Pons (tissue), 1 donor: ENCODE data around the gene SMG7.

Experiments used
- DNase-seq: peaks from one replicate; pipeline ENCODE4 v3.0.0-alpha.2; 2016; ENCODE audit warnings: low spot score

SMG7 gene

DNA sequence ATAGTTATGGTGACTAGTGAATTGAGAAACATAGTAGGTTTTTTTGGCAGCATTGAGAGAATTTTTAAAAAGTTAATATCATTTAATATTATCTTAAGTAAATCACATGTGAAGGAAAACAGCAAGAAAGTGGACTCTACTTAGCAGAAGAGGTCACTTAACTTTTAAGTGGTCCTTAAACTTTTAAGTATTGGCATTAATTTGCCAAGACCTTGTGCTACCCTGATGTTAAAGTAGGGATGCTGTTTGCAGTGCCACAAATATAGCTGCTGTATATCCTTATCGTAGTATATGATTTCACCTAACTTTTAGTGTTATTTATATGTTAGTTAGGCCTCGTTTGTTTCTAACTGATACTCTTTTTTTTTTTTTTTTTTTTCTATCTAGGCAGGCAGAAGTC is 40.2 kb downstream of the SMG7 start:
- no peak for DNase-seq

DNA sequence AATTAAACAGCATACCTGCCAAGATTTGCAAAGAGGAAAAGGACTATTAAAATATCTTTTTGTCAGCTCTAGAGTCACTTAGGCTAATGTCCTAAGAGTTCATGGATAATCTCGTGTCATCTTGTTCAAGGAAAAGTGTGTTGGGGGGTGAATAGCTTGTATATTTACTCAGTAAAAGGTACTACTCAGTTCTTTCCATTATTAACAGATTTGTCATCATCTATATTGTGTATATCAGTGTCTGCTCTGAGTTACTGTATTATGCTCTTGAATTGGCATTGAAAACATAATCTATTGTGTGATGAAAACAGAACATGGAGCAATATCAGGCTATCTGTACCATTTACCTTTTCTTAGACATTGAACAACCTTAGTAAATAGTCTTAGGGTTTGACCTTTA is 41.9 kb downstream of the SMG7 start:
- DNase-seq = no peak

DNA sequence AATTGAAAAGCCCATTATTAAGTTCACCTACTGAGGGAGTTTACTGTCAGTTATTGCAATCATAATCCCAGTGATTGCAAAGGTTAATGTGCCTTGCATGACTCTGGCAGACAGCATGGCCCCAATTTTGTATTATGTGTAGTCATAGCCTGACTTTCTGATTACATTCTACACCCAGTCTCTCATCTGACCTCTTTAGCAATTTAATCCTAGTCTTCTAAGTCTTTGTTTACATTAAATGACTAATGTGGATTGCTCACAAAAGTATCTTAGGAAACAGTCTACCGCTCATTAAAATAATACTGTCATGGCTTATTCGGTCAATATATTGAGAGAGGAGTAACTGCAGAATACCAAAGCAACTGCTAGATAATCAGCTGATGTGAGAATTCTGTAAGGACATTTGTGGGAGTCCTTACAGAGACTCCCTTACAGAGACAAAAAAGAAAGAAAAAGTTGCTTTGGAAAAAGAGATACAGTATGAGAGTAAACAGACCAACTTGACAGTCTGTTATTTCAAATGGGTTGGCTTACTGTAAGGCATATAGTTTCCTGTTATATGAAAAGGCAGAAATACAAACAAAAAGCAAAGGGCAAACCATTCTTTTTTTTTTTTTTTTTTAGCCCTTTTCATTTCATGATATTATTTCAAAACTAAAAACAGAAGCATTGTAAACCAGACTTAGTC is 42.8 kb downstream of the SMG7 start:
- no peak for DNase-seq

DNA sequence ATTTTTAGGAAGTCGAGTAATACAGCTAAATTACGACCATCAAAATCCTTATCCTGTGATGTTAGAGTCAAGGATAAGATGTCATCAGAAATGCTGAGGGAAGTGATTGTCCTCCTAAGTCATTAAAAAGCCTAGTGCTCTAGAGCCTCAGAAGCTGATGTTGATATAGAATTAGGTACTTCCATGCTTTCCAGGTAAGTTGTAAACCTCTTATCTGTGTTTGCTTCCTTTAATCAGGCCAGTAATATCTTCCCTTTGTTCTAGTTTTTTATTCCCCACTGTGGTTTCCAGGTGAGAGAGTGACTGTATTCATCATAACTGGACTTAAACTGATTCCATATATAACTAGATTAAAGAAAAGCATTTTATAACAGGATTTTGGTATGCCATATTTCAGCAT is 44.4 kb downstream of the SMG7 start:
- DNase-seq = no peak

DNA sequence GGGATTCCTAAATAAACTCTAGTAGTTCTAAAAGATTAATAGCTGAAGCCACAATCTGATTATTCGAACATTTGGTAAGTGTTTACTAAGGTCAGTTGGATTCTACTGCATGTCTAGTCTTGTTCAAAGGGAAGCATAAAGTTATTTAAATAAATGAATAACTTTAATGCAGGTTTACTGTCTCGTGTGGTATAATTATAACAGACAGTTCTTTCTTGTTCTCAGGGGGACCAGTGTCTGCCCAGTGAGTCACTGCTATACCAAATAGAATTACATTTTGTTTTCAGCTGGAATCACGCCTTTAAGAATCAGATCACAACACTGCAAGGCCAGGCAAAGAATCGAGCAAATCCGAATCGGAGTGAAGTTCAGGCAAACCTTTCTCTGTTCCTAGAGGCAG is 45.1 kb downstream of the SMG7 start:
- DNase-seq = peak; percentile 41

DNA sequence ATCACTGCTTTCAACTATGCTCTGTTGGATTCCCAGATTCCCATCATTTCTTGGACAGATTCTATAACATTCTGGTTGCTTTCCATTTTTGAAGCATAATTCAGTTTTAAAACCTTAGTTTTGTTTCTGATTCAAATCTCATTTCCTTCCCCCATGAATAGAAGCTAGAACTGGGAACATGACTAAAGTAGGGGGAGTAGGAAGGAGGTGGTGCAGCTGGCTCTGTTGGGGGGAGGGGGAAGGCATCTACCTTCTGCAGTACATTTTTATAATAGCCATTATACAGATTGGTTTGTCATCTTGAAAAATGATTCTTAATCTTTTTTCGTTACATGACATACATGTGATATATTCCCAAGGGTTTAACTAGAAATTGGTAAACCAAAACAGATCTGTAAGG is 48.1 kb downstream of the SMG7 start:
- DNase-seq = no peak

DNA sequence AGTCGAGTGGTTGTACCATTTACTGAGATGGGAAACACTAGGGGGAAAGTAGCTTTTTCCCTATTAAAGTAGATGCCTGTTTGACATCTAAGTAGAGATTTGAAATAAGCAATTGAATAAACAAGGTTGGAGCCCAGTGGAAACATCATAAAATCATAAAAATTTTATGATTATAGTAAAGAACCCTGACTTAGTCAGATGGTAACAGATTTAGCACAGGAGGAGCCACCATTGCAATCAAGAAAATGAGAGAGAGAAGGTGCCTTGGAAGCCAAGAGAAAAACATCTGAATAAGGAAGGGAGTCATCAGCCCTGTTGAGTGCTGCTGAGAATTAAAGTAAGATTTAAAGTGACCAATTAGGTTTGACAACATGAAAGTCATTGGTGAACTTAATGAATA is 49.8 kb downstream of the SMG7 start:
- no peak for DNase-seq

DNA sequence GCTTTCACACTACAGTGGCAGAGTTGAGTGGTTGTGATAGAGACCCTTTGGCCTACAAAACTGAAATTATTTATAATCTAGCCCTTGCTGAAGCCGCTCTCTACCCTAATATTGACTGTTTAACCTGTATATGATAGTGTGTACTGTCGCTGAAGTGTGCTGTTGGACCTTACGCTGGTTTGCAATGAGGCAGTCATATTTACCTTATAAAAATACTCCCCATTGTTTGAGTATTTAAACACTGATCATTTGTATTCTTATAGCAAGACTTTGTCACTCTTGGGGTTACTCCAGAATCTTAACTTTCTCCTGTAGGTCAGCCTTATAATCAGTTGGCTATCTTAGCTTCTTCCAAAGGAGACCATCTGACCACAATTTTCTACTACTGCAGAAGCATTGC is 56.3 kb downstream of the SMG7 start:
- DNase-seq = no peak

DNA sequence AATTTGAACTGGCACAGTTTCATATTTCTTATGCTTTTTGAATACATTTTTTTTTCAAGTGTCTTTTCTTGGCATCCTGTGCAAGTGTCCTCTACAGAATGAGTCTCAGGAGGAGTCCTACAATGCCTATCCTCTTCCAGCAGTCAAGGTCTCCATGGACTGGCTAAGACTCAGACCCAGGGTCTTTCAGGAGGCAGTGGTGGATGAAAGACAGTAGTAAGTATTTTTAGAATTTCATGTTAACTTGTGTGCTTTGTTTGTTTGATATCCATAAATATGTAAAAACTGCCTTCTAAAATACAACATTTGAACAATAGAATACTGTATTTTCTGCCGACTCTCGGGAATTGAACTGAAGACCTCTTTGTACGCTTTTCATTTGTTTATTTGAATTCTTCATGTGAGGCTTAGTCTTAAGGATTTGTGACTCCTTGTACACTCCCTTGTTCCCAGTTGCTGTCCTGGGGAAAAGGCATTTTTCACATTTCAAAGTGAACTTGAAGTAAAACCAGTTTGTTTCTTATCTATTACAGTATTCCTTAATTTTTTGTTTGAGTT is 61.4 kb downstream of the SMG7 start:
- DNase-seq = peak; percentile 16

DNA sequence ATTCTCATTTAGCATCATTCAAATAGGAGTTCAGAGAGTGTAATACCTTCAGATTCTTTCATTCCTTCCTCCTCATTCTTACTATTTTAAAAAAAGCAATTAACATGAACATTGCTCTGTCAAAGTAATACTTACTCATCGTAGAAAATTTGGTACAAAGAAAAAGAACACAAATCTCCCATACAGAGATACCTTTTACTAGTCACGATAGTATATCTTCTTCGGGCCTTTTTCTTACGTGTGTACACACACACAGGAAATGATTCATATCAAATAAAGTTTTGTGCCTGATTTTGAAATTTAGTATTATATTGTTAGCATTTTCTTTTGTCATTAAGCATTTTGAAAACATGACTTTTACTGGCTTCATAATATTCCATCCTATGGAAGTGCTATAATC is 65.1 kb downstream of the SMG7 start:
- DNase-seq = no peak

DNA sequence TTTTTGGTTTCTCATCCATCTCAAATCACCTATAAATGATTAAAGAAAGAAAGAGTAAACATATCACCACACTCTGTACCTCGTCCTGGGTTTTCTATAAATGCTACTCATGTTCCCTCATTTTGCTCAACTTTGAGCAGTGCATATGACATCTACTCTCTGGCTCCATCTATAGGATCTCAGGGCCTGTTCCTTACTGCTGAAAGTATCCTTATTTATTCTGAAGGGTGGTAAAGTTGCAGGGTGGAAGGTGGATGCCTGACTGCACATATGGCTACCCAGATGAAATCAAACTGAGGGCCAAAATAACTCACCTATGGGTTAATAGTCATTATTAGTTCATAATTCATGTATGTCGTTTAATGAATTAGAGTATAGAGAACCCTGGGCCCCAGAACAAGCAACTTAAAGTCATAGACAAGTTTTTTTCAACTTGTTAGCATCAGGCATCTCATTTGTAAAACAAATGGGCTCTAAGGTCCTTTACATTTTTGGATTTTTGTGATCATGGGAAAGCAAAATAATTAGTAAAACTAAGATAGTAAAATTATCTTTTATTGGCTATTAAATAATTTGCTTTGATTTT is 71.4 kb downstream of the SMG7 start:
- peak; percentile 78 for DNase-seq

DNA sequence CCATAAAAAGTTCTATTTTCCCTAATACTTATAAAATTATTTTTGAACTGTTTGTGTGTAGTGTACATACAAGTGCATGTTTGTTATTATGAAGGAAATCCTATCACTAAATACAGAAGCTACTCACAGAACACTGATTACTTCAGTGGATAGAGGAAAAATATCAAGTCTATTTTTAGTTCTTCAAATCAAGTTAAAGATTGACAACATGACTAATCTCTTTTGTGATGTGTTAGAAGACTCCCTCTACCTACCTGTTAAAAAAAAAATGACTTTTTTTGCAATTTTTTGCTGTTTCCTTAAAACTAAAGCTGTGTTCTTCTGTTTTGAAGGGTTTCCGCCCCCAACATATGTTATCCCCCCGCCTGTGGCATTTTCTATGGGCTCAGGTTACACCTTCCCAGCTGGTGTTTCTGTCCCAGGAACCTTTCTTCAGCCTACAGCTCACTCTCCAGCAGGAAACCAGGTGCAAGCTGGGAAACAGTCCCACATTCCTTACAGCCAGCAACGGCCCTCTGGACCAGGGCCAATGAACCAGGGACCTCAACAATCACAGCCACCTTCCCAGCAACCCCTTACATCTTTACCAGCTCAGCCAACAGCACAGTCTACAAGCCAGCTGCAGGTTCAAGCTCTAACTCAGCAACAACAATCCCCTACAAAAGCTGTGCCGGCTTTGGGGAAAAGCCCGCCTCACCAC is 72.4 kb downstream of the SMG7 start:
- DNase-seq = no peak

DNA sequence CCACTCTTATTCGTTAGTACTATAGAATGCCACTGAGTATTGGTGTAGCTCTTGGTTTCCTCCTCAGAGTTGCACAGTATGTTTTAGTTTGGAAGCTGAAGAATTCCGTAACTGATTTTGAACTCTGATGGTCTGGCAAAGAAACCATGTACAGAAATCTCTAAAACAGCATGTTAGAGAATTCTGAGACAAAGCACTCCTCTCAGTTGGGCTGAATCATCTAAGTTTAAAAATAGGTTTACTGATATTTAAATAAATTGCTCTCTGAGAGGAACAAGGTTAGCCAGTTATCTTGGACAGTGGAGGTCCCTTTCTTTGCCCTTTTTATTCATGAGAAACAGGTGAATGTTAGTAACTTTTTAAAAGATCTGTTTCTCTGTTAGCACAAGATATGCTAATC is 74.1 kb downstream of the SMG7 start:
- DNase-seq = no peak

DNA sequence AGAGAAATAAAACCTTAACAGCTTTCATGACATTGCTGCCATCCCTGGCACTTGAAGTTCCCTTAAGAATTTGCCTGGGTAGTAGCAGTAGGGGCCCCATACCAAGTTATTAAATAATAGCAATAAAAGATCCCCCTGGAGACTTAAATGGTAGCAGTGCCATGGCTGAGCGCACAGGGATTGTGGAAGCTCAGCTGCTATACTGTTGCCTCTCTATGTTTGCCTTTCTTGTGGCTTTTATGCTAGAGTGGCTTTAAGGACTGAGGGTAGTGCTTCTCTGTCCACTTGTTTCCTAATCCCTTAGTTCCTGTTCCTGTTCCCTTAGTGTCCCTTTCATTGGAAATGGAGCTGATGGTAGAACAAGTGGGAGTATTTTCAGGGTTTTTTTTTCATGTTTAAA is 75.8 kb downstream of the SMG7 start:
- no peak for DNase-seq

DNA sequence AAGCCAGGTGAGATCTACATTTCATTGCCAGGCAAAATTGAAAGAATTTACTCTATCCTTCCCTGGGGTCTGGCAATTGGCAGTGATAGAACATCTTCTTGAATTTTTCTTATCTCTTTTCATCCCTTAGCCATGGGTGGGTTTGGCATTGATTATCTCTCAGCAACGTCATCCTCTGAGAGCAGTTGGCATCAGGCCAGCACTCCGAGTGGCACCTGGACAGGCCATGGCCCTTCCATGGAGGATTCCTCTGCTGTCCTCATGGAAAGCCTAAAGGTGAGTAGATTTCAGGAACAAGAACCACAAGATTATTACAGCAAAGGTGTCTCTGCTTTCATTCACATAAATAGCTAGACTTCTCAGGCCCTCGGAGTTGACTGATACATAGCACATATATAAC is 78.6 kb downstream of the SMG7 start:
- DNase-seq = no peak

DNA sequence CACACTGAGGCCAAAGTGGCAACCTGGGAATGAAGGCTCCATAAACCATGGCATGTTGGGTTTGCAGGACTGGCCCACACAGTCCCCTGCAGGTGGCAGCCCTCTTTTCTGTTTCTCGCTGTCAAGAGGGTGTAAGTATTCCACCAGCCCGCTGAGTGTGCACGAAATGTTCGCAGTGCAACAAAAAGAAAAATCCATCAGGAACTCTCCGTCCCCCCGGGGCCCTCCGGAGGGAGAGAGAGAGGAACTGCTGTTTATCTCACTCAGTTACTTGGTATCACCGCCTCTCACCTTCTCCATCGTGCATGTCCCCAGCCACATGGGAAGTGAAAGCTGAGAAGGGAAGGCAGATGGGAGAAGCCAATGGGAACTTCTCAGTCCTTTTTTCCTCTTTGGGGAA is 79.6 kb downstream of the SMG7 start:
- DNase-seq = no peak

DNA sequence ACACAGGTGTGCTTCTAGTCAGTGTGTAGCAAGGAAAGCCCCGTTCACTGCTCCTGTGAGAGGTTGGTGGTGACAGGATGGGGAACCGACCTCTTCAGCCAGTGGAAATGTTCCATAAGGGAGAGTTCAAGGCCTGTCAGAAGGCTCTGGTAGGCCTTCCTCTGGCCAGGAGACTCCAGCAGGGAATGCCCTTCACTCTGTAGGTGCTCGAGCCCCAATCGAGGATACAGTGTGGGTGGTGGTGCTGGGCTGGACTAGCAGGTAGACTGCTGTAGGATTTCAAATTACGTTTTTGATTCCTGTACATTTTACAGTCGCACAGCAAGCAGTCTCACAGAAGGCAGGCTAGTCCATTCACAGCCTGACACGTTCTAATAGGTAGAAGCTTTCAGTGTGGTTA is 80.1 kb downstream of the SMG7 start:
- DNase-seq = no peak

DNA sequence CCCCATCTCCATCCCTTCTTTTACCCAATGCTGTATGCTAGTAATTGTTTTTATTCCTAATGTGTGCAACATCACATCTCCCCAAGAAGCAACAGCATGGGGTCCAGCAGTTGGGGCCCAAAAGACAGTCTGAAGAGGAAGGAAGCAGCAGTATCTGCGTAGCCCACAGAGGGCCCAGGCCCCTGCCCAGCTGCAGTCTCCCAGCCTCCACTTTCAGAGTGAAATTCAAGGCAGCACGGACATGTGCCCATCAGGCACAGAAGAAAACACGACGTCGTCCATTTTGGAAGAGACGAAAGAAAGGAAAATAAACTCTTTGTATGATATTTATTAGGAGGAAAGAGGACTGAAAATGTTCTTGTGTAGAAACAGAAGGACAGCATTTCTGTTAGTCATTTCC is 80.6 kb downstream of the SMG7 start:
- DNase-seq = no peak

DNA sequence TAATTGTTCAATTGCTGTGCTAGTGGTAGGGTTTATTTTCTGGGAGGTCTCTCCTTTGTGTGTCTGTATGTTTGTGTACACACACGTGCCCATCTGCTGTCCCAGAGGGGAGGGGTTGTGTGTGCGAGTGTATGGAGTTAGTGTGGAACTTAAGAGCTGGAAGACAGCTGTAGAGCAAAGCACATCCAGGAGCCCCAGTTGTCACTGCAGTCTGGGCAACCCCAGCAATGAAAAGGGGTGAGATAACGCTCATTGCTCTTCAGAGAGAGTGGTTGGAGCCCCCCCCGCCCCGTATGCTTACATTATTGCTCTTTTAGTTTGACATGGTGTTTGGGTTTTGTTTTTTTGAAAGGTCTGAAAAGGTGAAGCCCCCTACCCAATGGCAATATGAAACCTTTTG is 81.0 kb downstream of the SMG7 start:
- DNase-seq = no peak

DNA sequence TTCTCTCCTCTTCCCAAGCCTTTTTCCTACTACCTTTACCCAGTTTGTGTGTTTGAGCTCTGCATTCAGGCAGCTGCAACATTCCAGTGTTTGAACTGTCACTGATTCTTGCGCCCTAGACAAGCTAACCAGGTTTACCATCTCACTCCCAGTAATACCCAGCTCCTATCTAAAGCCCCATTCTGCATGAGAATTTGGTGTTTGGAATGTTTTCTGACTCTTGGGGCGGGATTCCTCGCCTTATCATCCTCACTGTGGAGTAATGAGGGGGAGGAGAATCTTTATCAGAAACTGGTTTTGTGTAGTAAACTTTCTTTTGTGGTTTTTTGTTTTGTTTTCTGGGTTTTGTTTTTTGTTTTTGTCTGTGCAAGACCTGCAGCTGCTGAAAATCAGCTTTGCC is 81.5 kb downstream of the SMG7 start:
- no peak for DNase-seq

DNA sequence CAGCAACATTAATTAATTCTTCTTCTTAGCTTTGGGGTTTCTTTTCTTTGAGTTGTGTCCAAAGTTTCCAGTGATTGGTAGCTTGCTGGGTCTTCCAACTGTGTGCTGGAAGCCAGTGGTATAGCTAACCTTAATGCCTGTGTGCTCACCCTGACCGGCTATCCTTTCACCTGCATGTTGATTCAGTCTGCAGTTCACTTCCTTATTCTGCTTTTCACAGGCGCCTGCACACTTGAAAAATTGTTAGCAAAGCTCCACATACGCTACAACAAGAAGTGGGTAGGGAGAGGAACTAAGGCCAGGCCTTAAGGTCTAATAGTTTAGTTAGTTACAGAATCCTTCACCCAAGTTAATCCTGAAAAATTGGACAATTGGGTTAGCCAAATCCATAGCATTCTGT is 82.3 kb downstream of the SMG7 start:
- DNase-seq = no peak

DNA sequence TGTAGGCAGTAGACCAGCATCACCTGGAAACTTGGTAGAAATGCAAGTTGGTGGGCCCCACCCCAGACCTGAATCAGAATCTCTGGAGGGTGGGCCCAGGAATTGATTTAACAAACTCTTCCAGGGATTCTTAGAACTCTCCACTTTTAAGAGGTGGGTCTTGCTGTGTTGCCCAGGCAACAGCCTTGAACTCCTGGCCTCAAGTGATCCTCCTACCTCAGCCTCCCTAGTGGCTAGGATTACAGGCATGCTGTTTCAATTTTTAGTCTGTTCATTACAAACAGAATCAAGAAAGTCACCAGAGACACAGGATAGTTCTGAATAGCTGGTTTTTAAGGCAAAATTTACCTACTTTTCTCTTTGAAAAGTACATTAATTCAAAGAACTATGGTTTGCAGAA is 86.8 kb downstream of the SMG7 start:
- no peak for DNase-seq

DNA sequence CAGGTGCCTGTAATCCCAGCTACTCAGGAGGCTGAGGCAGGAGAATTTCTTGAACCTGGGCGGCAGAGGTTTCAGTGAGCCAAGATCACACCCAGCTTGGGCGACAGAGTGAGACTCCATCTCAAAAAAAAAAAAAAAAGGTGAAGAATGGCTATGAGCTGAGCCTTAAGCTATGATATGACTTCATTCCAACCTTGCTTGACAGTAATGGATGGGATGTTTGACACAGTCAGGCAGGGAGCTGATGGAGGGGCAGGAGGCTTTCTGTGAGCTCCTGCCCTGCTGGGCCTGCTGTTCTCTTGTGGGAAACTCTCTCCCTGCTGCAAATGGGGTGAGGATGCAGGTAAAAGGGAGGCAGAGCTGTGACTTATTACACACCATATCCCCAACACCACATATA is 90.4 kb downstream of the SMG7 start:
- no peak for DNase-seq

DNA sequence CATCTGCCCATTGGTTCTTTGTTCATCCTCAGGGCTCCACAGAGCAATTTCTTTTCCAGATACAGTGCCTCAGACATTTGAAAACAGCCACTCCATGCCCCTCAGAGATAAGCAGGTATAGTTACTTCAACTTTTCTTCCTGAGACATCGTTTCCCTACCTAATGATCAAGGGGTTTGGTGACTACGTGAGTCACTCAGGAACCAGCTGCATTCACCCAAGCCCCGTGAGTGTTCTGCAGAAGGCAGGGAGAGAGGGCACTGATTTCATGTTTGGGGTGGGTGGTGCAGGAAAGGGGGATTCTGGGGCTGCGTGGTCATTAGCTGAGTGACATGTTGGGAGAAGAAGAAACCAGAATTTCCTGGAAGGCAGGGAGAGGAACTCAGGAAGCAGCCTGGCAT is 93.0 kb downstream of the SMG7 start:
- no peak for DNase-seq
